Measurements from ENCODE around the gene C1orf122. TPM values are rescaled to one million over a fixed set of nuclear protein-coding genes. Genes with fewer than 3 reads are reported as not detected.

Gene C1orf122
- total RNA-seq, 1 experiment from 2014 or later: 72.5 TPM

DNA sequence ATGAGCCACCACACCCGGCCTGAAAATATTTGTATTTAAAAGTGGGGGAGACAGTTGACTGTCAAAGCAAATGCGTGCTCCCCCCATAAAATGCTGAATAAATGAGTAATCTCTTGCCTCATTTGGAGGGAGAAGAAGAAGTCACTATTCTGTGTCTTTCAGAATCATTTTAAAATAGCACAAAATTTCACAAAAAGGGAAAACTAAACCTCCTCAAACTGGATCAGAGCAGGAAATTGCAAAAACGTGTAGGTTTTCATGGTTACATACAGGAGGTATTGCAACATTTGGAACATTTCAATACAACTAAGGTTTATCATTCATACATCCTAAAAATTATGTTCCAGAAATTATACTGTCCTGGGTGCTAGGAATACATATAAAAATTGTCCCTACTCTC is 38.2 kb downstream of the C1orf122 start:
- no peaks in the 10 kb centered on the region for H3K9me2 ChIP-seq (replicated peaks; ENCODE audit: low read length)
- H3K79me2 ChIP-seq (ENCODE audit: low read length): peaks cover 37% of the 10 kb centered on the region
- POLR2A ChIA-PET (ENCODE audit: unreplicated experiment): interaction anchor here (0.6 kb wide), 1 partner anchor 173 kb away, joined by 3 read pairs; no protein-coding TSS in a partner anchor
- intact Hi-C loops (cut with micrococcal nuclease): no loop called here
- TF ChIP-seq EZH2 (IDR thresholded peaks at IDR 0.05; ENCODE audit: low read length, unreplicated experiment) (no peak), EZH2phosphoT487 (IDR thresholded peaks at IDR 0.05; ENCODE audit: borderline replicate concordance, low read length) (no peak)
- TF ChIP-seq, protein P1, sequence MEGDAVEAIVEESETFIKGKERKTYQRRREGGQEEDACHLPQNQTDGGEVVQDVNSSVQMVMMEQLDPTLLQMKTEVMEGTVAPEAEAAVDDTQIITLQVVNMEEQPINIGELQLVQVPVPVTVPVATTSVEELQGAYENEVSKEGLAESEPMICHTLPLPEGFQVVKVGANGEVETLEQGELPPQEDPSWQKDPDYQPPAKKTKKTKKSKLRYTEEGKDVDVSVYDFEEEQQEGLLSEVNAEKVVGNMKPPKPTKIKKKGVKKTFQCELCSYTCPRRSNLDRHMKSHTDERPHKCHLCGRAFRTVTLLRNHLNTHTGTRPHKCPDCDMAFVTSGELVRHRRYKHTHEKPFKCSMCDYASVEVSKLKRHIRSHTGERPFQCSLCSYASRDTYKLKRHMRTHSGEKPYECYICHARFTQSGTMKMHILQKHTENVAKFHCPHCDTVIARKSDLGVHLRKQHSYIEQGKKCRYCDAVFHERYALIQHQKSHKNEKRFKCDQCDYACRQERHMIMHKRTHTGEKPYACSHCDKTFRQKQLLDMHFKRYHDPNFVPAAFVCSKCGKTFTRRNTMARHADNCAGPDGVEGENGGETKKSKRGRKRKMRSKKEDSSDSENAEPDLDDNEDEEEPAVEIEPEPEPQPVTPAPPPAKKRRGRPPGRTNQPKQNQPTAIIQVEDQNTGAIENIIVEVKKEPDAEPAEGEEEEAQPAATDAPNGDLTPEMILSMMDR (conservative IDR thresholded peaks at IDR 0.05; ENCODE audit: low read depth, low read length): no peak
- H3K4me3 ChIP-seq (ENCODE audit: low read length): no peak overlapping the region
- no peak overlapping the region for H3K4me2 ChIP-seq (ENCODE audit: low read length)
- H4K20me1 ChIP-seq (ENCODE audit: low read length): 0 out of 2 replicates have a peak, but pooled peaks cover under 1% of the 10 kb centered on the region
- H3K9me3 ChIP-seq (ENCODE audit: low read length): no peaks in the 10 kb centered on the region
- H3K36me3 ChIP-seq (ENCODE audit: low read depth, low read length): peaks cover 7% of the 10 kb centered on the region; the same call in 1 of the 2 replicates
- DNase-seq (no peak), ATAC-seq (no peak)
- H3K9ac ChIP-seq (ENCODE audit: low read length): no peak overlapping the region
- no peaks in the 10 kb centered on the region for H3K27me3 ChIP-seq (ENCODE audit: low read length)
- CTCF ChIA-PET: no interaction called here
- no peaks in the 10 kb centered on the region for H3F3A ChIP-seq (ENCODE audit: low read length, unreplicated experiment)
- BruUV-seq (replicated peaks): no TSS peak
- peaks cover 4% of the 10 kb centered on the region for H3K4me1 ChIP-seq (ENCODE audit: insufficient read depth, low read length)
- H3K27ac ChIP-seq (ENCODE audit: low read length): no peak overlapping the region
- H2AFZ ChIP-seq (ENCODE audit: low read length): no peak overlapping the region

DNA sequence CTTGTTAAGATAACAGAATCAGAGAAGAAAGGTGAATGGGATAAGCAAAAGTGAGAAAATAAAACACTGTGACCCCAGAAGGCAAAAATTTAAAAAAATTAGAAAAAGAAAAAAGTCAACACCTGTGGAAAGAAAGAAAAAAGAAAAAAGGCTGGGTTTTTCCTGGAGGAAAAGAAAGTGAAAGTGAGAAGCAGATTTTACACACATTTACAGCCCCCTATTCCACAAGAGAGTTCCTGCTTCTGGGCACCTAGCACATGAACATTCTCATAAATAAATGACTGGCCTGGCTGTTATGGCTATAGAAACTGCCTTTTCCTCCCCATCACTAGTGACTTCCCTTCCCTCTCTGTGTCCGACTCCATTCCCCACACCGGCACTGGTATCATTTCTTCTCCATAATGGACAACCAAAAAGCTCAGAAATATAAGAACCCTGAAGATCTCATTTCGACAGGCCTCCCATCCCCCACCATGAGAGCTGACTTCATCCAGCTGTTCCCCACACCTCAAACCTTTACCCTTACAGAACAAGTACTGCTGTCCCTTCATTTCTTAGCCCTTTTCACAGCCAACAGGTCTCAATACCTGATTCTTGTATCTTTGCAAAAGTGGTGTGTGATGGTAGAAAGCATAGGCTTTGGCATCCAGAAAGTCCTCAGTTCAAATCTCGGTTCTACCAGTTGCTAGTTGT is 39.2 kb downstream of the C1orf122 start:
- DNase-seq (no peak), ATAC-seq (no peak)
- Histone ChIP-seq H3K27ac (ENCODE audit: low read length) (no peak overlapping the region), H3K9me2 (replicated peaks; ENCODE audit: low read length) (no peaks in the 10 kb centered on the region), H2AFZ (ENCODE audit: low read length) (no peak overlapping the region), H3K9ac (ENCODE audit: low read length) (no peak overlapping the region), H3K36me3 (ENCODE audit: low read depth, low read length) (peaks cover 7% of the 10 kb centered on the region; the same call in 1 of the 2 replicates), H3K4me1 (ENCODE audit: insufficient read depth, low read length) (peaks cover 10% of the 10 kb centered on the region), H3K9me3 (ENCODE audit: low read length) (no peaks in the 10 kb centered on the region), H3K27me3 (ENCODE audit: low read length) (no peaks in the 10 kb centered on the region), H3F3A (ENCODE audit: low read length, unreplicated experiment) (no peaks in the 10 kb centered on the region), H4K20me1 (ENCODE audit: low read length) (peaks cover 6% of the 10 kb centered on the region; the same call in 1 of the 2 replicates), H3K4me3 (ENCODE audit: low read length) (no peak overlapping the region), H3K79me2 (ENCODE audit: low read length) (peaks cover 46% of the 10 kb centered on the region), H3K4me2 (ENCODE audit: low read length) (no peak overlapping the region)
- POLR2A ChIA-PET (ENCODE audit: unreplicated experiment): no interaction called here
- TF ChIP-seq, protein P1 (conservative IDR thresholded peaks at IDR 0.05; ENCODE audit: low read depth, low read length): no peak
- TF ChIP-seq EZH2phosphoT487 (IDR thresholded peaks at IDR 0.05; ENCODE audit: borderline replicate concordance, low read length) (no peak), EZH2 (IDR thresholded peaks at IDR 0.05; ENCODE audit: low read length, unreplicated experiment) (no peak)
- intact Hi-C loops (cut with micrococcal nuclease): no loop called here
- CTCF ChIA-PET: no interaction called here
- no TSS peak for BruUV-seq (replicated peaks)

DNA sequence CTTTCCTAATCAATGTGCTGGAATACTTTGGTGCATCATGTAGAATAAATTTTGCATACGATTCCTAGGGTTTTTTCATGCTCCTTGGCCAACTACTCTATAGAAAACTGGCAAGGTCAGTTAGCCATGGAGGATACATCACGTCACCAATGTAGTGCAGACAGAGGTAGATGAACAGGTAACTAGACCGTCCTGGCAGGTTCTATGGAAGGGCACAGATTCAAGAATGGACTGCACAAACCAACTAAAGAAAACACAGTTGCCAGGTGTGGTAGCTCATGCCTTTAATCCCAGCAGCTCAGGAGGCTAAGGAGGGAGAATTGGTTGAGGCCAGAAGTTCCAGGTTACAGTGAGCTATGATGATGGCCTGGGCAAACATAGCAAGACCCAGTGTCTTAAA is 41.9 kb downstream of the C1orf122 start:
- H3K9ac ChIP-seq (ENCODE audit: low read length): no peak overlapping the region
- H3K4me3 ChIP-seq (ENCODE audit: low read length): no peak overlapping the region
- intact Hi-C loops (cut with micrococcal nuclease): no loop called here
- DNase-seq: no peak
- TF ChIP-seq EZH2 (IDR thresholded peaks at IDR 0.05; ENCODE audit: low read length, unreplicated experiment) (no peak), EZH2phosphoT487 (IDR thresholded peaks at IDR 0.05; ENCODE audit: borderline replicate concordance, low read length) (no peak)
- TF ChIP-seq, protein P1 (conservative IDR thresholded peaks at IDR 0.05; ENCODE audit: low read depth, low read length): no peak
- ATAC-seq: no peak
- ChIA-PET POLR2A (ENCODE audit: unreplicated experiment) (no interaction called here), CTCF (no interaction called here)
- no peak overlapping the region for H3K4me2 ChIP-seq (ENCODE audit: low read length)
- H3K79me2 ChIP-seq (ENCODE audit: low read length): peaks cover 68% of the 10 kb centered on the region
- H3K36me3 ChIP-seq (ENCODE audit: low read depth, low read length): peaks cover 10% of the 10 kb centered on the region; the same call in 1 of the 2 replicates
- H2AFZ ChIP-seq (ENCODE audit: low read length): no peak overlapping the region
- H4K20me1 ChIP-seq (ENCODE audit: low read length): peaks cover 11% of the 10 kb centered on the region; the same call in 1 of the 2 replicates
- H3K9me2 ChIP-seq (replicated peaks; ENCODE audit: low read length): no peaks in the 10 kb centered on the region
- no peaks in the 10 kb centered on the region for H3F3A ChIP-seq (ENCODE audit: low read length, unreplicated experiment)
- H3K27me3 ChIP-seq (ENCODE audit: low read length): no peaks in the 10 kb centered on the region
- H3K9me3 ChIP-seq (ENCODE audit: low read length): no peaks in the 10 kb centered on the region
- peaks cover 10% of the 10 kb centered on the region for H3K4me1 ChIP-seq (ENCODE audit: insufficient read depth, low read length)
- no peak overlapping the region for H3K27ac ChIP-seq (ENCODE audit: low read length)
- BruUV-seq (replicated peaks): no TSS peak

Data from PC-3 (cell line).